ENCODE results near the gene TMEM50A. TPM values are rescaled to one million over a fixed set of nuclear protein-coding genes. Genes with fewer than 3 reads are reported as not detected.
"Not testable (repeated sequence)": the region's sequence is repeated elsewhere in the genome, so short reads cannot be mapped to it uniquely, and the experiment has no call there.

Gene TMEM50A
- total and polyA plus RNA-seq, 9 of the 15 experiments (the other 6 are each of a cell fraction or from before 2014, with no cell fraction given), result 43.7 to 195 (median 137) TPM

DNA sequence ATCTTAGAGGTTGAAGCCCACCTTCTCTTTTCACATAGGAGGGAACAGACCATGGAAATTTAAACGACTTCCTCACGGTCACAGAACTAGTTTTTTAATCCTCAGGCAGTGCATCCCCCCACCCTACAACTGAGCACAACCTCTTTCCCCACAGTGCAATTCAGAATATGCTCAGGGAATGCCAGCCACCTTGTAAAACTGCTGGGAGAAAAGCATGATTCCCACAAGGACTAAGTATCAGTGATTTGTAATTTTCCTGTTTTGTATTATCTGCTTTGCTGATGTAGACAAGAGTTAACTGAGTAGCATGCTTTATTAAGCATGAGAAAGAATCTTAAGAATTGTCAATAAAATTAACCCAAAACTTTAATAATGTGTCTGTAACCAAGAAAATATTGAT lies 23.8 kb downstream of the TMEM50A start:
- DNase-seq (ENCODE audit: extremely low read depth in 1 of 4, low spot score in 3 of 4), result no peak
- peak overlapping the region; percentile 56; the same call in 2 of the 3 replicates for H3K27ac ChIP-seq (ENCODE audit: extremely low read depth, low read depth, low read length)
- in situ Hi-C loops (cut with MboI) (no loop called here), intact Hi-C loops (cut with micrococcal nuclease) (no loop called here)
- H4K20me1 ChIP-seq (replicated peaks; ENCODE audit: control insufficient read depth, insufficient read depth, low read length), result no peaks in the 10 kb centered on the region
- CTCF ChIA-PET (ENCODE audit: low intra/inter-chr PET ratio), result no interaction called here
- no peaks in the 10 kb centered on the region for H3K9me3 ChIP-seq (replicated peaks; ENCODE audit: control insufficient read depth, insufficient read depth, low read depth, low read length)
- no peak for FAIRE-seq
- H3K4me3 ChIP-seq, result no peak overlapping the region
- 0 out of 4 replicates have a peak overlapping the region, but pooled peaks of 1 of the 2 experiments have one; percentile 6 for H3K9ac ChIP-seq (ENCODE audit: insufficient read depth in 1 of 2, low read depth in 2 of 2, low read length in 2 of 2)
- TF ChIP-seq GABPB2 (CRISPR knock-in tag; conservative IDR thresholded peaks at IDR 0.05) (no peak), SRSF7 (optimal IDR thresholded peaks at IDR 0.05; ENCODE audit: low read depth, low read length) (no peak), BHLHE40 (IDR thresholded peaks at IDR 0.05; ENCODE audit: low read length) (no peak), ZNF785 (CRISPR knock-in tag; IDR thresholded peaks at IDR 0.05) (no peak), ZSCAN29 (IDR thresholded peaks at IDR 0.05) (no peak), ZNF121 (CRISPR knock-in tag; conservative IDR thresholded peaks at IDR 0.05) (no peak)
- TF ChIP-seq, protein P1, sequence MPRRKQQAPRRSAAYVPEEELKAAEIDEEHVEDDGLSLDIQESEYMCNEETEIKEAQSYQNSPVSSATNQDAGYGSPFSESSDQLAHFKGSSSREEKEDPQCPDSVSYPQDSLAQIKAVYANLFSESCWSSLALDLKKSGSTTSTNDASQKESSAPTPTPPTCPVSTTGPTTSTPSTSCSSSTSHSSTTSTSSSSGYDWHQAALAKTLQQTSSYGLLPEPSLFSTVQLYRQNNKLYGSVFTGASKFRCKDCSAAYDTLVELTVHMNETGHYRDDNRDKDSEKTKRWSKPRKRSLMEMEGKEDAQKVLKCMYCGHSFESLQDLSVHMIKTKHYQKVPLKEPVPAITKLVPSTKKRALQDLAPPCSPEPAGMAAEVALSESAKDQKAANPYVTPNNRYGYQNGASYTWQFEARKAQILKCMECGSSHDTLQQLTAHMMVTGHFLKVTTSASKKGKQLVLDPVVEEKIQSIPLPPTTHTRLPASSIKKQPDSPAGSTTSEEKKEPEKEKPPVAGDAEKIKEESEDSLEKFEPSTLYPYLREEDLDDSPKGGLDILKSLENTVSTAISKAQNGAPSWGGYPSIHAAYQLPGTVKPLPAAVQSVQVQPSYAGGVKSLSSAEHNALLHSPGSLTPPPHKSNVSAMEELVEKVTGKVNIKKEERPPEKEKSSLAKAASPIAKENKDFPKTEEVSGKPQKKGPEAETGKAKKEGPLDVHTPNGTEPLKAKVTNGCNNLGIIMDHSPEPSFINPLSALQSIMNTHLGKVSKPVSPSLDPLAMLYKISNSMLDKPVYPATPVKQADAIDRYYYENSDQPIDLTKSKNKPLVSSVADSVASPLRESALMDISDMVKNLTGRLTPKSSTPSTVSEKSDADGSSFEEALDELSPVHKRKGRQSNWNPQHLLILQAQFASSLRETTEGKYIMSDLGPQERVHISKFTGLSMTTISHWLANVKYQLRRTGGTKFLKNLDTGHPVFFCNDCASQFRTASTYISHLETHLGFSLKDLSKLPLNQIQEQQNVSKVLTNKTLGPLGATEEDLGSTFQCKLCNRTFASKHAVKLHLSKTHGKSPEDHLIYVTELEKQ (CRISPR knock-in tag; IDR thresholded peaks at IDR 0.05), result no peak
- no peak overlapping the region for H2AFZ ChIP-seq (ENCODE audit: low read depth, low read length)
- H3K4me2 ChIP-seq (ENCODE audit: insufficient read depth, low read length), result no peak overlapping the region
- no peaks in the 10 kb centered on the region for H3K79me2 ChIP-seq (ENCODE audit: control insufficient read depth, insufficient read depth, low read length)
- no peak for ATAC-seq
- POLR2A ChIA-PET, result no interaction called here
- H3K27me3 ChIP-seq (ENCODE audit: control insufficient read depth in 2 of 2, insufficient read depth in 2 of 2, low read length in 2 of 2), result no peaks in the 10 kb centered on the region
- peaks cover 0 to 7% of the 10 kb centered on the region in 2 experiments; a peak in 4 of 5 replicates for H3K4me1 ChIP-seq (replicated peaks in 1 of 2; ENCODE audit: control insufficient read depth in 2 of 2, insufficient read depth in 2 of 2, low read length in 2 of 2)
- BruUV-seq (replicated peaks), result no TSS peak
- 64% methylated on average over 2 of the region's 2 CpGs for WGBS (ENCODE audit: insufficient coverage, low coverage, missing lambda C conversion rate)
- H3K9me1 ChIP-seq (ENCODE audit: control insufficient read depth, insufficient read depth, low read length), result no peaks in the 10 kb centered on the region
- peaks cover 40% of the 10 kb centered on the region for H3K36me3 ChIP-seq (ENCODE audit: control insufficient read depth, insufficient read depth, low read length)

DNA sequence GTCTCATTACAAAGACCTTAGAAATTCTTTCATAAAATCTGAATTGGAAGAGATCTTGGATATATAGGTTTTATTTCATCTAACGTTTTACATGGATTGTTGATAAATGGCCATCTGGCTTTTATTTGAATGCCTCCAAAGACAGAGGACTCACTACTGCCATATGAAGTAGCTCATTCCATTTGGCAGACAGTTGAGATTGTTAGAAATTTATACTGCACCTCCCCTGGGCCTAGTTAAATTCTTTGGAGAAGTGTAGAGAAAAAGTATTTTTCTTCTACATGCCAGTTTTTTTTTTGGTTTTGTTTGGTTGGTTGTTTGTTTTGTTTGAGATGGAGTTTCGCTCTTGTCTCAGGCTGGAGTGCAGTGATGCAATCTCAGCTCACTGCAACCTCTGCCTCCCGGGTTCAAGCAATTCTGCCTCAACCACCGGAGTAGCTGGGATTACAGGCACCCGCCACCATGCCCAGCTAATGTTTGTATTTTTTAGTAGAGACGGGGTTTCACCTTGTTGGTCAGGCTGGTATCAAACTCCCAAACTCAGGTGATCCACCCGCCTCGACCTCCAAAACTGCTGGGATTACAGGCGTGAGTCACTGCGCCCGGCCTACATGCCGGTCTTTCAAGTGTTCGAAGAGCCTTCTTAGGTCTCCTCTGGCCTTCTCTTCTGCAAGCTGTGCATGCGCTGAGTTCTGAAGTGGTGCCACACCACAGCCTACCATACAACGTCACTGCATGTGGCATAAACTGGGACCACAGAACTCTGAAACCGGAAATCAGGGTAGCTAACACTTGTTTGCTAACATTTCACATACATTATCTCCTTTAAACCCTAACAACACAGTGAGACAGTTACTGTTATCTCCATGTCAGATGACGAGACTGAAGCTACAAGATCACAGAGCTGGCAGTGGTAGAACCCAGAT lies 24.8 kb downstream of the TMEM50A start:
- H3K36me3 ChIP-seq (ENCODE audit: control insufficient read depth, insufficient read depth, low read length), result peaks cover 35% of the 10 kb centered on the region
- H3K4me3 ChIP-seq; intact Hi-C loops (cut with micrococcal nuclease); BruUV-seq (replicated peaks); H4K20me1 ChIP-seq (replicated peaks; ENCODE audit: control insufficient read depth, insufficient read depth, low read length); ATAC-seq; H2AFZ ChIP-seq (ENCODE audit: low read depth, low read length); H3K9ac ChIP-seq (ENCODE audit: insufficient read depth in 1 of 2, low read depth in 2 of 2, low read length in 2 of 2); H3K79me2 ChIP-seq (ENCODE audit: control insufficient read depth, insufficient read depth, low read length); H3K9me3 ChIP-seq (replicated peaks; ENCODE audit: control insufficient read depth, insufficient read depth, low read depth, low read length); H3K27me3 ChIP-seq (ENCODE audit: control insufficient read depth in 2 of 2, insufficient read depth in 2 of 2, low read length in 2 of 2); POLR2A ChIA-PET; DNase-seq (ENCODE audit: extremely low read depth in 1 of 4, low spot score in 3 of 4); in situ Hi-C loops (cut with MboI); H3K27ac ChIP-seq (ENCODE audit: extremely low read depth, low read depth, low read length); H3K4me2 ChIP-seq (ENCODE audit: insufficient read depth, low read length); H3K9me1 ChIP-seq (ENCODE audit: control insufficient read depth, insufficient read depth, low read length); H3K4me1 ChIP-seq (replicated peaks in 1 of 2; ENCODE audit: control insufficient read depth in 2 of 2, insufficient read depth in 2 of 2, low read length in 2 of 2); CTCF ChIA-PET (ENCODE audit: low intra/inter-chr PET ratio): not testable (repeated sequence)
- FAIRE-seq, result peak; percentile 72
- WGBS (ENCODE audit: insufficient coverage, low coverage, missing lambda C conversion rate), result no CpG with 5 or more reads among the region's 17 CpGs
